GM12864 (cell line): ENCODE data around the gene LAPTM5.

Source experiments
- DNase-seq: peaks from one replicate; pipeline ENCODE4 v3.0.0-alpha.2; 2011; ENCODE audit warnings: low read depth
- H3K4me3 ChIP-seq: 2 replicates; pipeline ENCODE4 v1.5.1; 2011; ENCODE audit warnings: mild to moderate bottlenecking, low read depth, low read length, control low read depth
- TF ChIP-seq, protein P1 (sequence below): IDR thresholded peaks from 2 replicates; pipeline ENCODE4 v1.5.1; 2011; ENCODE audit warnings: low read depth, mild to moderate bottlenecking, moderate library complexity, low read length, control low read depth, inconsistent platforms; ENCODE audit errors: missing control alignments

Gene LAPTM5

DNA sequence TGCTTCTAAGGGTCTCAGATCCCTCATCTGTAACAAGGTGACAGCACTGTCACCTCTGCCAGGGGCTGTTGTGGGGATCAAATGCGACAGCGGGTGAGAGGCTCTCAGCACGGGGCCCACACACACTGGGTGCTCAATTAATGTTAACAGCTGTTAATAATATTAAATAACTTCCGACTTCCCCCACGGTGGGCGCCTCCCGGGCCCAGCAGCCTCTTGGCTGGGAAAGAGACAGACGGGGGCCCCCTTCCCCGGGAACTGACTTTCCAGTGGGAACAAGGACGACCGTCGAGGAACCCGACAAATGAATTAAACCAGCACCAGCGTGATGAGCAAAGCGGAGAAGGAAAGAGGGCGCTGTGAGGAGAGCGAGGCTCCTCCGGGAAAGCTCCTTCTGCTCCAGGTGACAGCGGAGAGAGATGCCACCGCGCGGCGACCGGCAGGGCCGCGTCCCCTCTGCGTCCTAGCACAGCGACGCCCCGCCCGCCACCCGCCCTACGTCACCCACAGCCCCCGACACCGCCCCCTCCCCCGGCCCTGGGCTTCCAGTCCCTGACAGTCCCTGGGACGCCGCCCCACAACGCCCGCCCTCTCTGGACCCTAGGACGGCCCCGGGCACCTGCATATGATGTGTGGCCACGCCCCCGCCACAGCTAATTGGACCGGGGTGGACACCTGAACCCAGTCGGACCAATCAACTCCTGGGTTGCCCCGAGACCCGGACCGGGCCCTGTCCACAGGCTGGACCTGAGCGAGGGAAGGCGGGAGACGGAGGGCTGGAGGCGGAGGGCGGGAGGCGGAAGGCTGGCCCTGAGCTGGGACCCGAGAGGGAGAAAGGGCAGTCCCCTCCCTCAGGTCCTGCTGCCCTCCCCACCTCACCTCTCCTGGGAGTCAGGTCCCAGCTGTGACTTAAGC is 72.4 kb downstream of the LAPTM5 start:
- no peak overlapping the region for H3K4me3 ChIP-seq
- no peak for DNase-seq
- TF ChIP-seq, protein P1, sequence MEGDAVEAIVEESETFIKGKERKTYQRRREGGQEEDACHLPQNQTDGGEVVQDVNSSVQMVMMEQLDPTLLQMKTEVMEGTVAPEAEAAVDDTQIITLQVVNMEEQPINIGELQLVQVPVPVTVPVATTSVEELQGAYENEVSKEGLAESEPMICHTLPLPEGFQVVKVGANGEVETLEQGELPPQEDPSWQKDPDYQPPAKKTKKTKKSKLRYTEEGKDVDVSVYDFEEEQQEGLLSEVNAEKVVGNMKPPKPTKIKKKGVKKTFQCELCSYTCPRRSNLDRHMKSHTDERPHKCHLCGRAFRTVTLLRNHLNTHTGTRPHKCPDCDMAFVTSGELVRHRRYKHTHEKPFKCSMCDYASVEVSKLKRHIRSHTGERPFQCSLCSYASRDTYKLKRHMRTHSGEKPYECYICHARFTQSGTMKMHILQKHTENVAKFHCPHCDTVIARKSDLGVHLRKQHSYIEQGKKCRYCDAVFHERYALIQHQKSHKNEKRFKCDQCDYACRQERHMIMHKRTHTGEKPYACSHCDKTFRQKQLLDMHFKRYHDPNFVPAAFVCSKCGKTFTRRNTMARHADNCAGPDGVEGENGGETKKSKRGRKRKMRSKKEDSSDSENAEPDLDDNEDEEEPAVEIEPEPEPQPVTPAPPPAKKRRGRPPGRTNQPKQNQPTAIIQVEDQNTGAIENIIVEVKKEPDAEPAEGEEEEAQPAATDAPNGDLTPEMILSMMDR, result no peak

DNA sequence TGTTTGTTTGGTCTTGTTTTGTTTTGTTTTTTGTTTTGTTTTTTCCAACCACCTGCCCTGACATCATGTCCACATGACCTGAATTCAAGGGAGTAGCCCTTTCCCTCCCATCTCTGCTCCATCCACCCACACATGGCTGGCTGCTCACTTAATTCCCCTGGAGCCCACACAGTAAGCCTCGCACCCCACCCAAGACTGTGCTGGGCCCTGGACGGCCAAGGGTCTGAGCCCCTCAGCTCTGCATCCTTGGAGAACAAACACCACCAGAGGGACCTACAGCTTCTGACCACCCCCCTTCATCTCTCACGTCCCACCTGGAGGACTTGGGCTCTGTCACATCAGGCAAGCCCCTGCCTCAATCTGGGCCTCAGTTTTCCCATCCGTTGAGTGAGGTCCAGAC is 73.3 kb downstream of the LAPTM5 start:
- no peak for DNase-seq
- TF ChIP-seq, protein P1, result no peak
- H3K4me3 ChIP-seq, result no peak overlapping the region

DNA sequence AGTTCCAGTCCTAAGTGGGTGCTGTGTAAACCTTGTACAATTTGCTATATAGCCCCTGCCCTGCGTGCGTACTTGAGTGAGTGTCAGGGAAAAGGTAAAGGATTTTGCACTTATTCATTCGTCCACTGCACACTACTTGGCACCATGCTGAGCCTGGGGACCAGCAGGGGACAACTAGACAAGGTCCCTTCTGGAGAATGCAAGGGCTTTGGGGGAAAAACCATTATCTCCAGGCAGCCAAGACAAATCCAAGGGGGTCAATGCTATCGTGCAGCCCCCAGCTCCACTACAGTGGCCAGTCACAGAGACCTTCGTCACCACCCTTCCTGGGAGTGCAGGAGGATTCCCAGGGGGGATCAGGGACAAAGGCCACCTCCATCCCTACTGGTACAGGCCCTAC is 73.9 kb downstream of the LAPTM5 start:
- DNase-seq, result no peak
- TF ChIP-seq, protein P1, result no peak
- H3K4me3 ChIP-seq, result no peak overlapping the region
